ENCODE results near the gene GALNT9.

- TF ChIP-seq GABPA (IDR thresholded peaks at IDR 0.05; ENCODE audit: low read depth) (no peak), CTCF (IDR thresholded peaks at IDR 0.05) (no peak), EP300 (IDR thresholded peaks at IDR 0.05; ENCODE audit: borderline replicate concordance in 1 of 2, low read depth in 1 of 2, low read length in 1 of 2) (no peak), POLR2AphosphoS5 (IDR thresholded peaks at IDR 0.05; ENCODE audit: low read depth, low read length) (no peak), TAF1 (IDR thresholded peaks at IDR 0.05; ENCODE audit: borderline replicate concordance, low read depth, low read length) (no peak), REST (IDR thresholded peaks at IDR 0.05; ENCODE audit: low read depth, low read length) (no peak)
Measured at GRCh38 chr12:132208153-132208823, 121.1 kb downstream of the GALNT9 start.

Data from SK-N-SH (cell line).